RWPE2 (cell line): ENCODE measurements around the gene TMEM250.
A peak's percentile ranks its signal among the peaks of the same experiment; 100 is the strongest.

Experiments
- ATAC-seq: fragments of 200-7000 bp; cut with Tn5 transposase; 3 replicates; pipeline ENCODE4 v1.9.1; 2021; ENCODE audit warnings: low read depth
- DNase-seq: peaks from one replicate; pipeline ENCODE4 v3.0.0-alpha.2; 2020; ENCODE audit warnings: low spot score
- H3K27ac ChIP-seq: fragments of 450-650 bp; 2 replicates; pipeline ENCODE4 v1.5.1; 2017; ENCODE audit warnings: mild to moderate bottlenecking; ENCODE audit not compliant: poor library complexity, severe bottlenecking
- H3K27me3 ChIP-seq: fragments of 250-450 bp; sonication (Bioruptor Pico); 2 replicates; pipeline ENCODE4 v1.5.1; 2021; ENCODE audit warnings: mild to moderate bottlenecking, moderate library complexity; ENCODE audit not compliant: insufficient read depth, poor library complexity, severe bottlenecking
- H3K36me3 ChIP-seq: fragments of 250-450 bp; sonication (Bioruptor Pico); 2 replicates; pipeline ENCODE4 v1.5.1; 2020; ENCODE audit warnings: low read depth, mild to moderate bottlenecking, moderate library complexity
- H3K4me1 ChIP-seq: fragments of 250-450 bp; sonication (Bioruptor Pico); 2 replicates; pipeline ENCODE4 v1.5.1; 2021; ENCODE audit warnings: mild to moderate bottlenecking, moderate library complexity; ENCODE audit not compliant: insufficient read depth, poor library complexity, severe bottlenecking
- H3K4me3 ChIP-seq: fragments of 250-450 bp; sonication (Bioruptor Pico); 2 replicates; pipeline ENCODE4 v1.5.1; 2021; ENCODE audit warnings: mild to moderate bottlenecking, moderate library complexity; ENCODE audit not compliant: severe bottlenecking
- H3K9me3 ChIP-seq: fragments of 250-450 bp; sonication (Bioruptor Pico); 2 replicates; pipeline ENCODE4 v1.5.1; 2021; ENCODE audit warnings: mild to moderate bottlenecking, moderate library complexity; ENCODE audit not compliant: severe bottlenecking
- TF ChIP-seq, protein P1 (sequence below): fragments of 450-650 bp; IDR thresholded peaks from one replicate; pipeline ENCODE4 v1.5.1; 2017; ENCODE audit warnings: mild to moderate bottlenecking, moderate library complexity; ENCODE audit not compliant: poor library complexity, severe bottlenecking

Gene TMEM250

DNA sequence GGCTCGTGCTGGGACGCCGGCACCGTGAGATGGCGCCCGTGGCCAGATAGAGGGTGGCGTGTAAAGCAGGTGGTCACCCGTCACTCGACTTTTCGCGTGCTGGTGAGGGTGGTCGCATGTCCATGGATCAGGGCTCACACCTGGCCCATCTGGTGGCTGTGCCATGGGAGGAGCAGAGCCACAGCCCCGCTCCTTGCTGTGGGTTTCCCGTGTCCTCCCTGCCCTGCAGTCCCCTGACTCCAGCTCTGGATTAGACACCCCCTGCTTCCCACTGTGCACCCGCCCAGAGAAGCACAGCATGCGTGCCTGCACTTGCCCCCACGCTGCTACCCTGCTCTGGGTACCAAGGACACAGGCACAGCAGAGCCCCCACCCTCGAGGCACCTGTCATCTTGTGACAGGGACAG lies 1.8 kb upstream of the TMEM250 start:
- Histone ChIP-seq H3K36me3 (no peaks in the 10 kb centered on the region), H3K4me1 (peaks cover 6% of the 10 kb centered on the region), H3K4me3 (no peak overlapping the region), H3K9me3 (no peaks in the 10 kb centered on the region), H3K27me3 (no peaks in the 10 kb centered on the region), H3K27ac (no peak overlapping the region)
- TF ChIP-seq, protein P1, sequence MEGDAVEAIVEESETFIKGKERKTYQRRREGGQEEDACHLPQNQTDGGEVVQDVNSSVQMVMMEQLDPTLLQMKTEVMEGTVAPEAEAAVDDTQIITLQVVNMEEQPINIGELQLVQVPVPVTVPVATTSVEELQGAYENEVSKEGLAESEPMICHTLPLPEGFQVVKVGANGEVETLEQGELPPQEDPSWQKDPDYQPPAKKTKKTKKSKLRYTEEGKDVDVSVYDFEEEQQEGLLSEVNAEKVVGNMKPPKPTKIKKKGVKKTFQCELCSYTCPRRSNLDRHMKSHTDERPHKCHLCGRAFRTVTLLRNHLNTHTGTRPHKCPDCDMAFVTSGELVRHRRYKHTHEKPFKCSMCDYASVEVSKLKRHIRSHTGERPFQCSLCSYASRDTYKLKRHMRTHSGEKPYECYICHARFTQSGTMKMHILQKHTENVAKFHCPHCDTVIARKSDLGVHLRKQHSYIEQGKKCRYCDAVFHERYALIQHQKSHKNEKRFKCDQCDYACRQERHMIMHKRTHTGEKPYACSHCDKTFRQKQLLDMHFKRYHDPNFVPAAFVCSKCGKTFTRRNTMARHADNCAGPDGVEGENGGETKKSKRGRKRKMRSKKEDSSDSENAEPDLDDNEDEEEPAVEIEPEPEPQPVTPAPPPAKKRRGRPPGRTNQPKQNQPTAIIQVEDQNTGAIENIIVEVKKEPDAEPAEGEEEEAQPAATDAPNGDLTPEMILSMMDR: no peak
- no peak for DNase-seq
- no peak for ATAC-seq

DNA sequence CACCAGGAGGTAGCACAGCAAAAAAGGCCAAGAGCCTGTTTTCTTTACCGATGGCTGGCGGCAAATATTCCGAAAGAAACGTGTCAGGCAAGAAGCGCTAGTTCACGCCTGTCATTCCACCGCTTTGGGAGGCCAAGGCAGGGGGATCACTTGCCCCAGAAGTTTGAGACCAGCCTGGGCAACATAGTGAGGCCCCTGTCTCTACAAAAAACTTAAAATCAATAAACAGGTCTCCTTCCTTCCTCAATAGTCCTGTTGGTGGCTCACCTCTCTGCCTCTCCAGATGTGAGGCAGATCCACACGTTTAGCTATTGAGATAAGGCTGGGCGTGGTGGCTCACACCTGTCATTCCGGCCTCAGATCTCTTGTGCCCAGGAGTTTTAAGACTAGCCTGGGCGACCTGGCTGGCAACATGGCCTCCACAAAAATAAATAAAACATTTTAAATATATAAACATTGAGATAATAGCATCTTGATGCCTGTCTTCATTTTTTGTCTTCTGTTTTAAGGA lies 1.3 kb upstream of the TMEM250 start:
- DNase-seq (no peak), ATAC-seq (no peak)
- no peaks in the 10 kb centered on the region for H3K36me3 ChIP-seq
- peaks cover 6% of the 10 kb centered on the region for H3K4me1 ChIP-seq
- TF ChIP-seq, protein P1: no peak
- no peaks in the 10 kb centered on the region for H3K27me3 ChIP-seq
- peak overlapping the region; percentile 80 for H3K27ac ChIP-seq
- H3K4me3 ChIP-seq: peak overlapping the region; percentile 87
- no peaks in the 10 kb centered on the region for H3K9me3 ChIP-seq

DNA sequence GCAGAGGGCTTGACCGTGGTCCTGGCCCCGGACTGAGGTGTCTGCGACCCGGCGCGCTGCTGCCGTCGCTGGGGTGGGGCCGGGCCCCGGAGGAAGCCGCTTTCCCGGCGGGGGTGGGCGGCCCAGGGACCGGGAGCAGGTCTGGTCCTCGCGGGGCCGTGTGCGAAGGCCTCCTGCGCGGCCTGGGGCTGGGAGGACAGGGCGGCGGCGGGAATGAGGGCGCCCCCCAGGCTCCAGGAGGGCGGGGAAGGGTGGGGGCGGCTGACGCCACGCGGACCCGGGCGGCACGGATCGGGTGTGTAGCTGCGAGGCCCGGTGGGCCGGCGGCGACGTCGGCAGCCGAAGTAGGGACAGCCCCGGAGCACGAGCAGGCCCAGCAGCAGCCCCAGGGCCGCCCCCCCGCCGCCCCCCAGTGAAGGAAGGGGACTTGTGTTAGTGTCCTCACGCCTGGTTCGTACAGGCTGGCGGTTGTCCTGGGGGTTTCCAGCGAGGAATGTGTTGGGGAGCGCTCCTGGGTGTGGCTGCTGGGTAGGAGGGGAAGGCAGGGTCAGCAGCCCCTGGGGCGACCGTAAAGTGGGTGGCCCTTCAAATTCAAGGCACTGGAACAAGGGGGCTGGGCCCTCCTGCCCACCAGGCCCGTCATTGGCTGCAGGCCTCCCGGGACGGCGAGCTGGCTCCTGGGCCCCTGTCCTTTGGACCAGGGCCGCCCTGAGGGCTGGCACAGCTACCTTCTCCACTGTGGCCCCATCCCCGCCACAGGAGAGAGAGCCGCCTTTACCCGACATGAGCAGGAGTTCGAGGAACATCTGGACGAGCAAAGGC lies 597 bp upstream of the TMEM250 start:
- Histone ChIP-seq H3K4me1 (peaks cover 6% of the 10 kb centered on the region), H3K27ac (peak overlapping the region; percentile 80), H3K4me3 (peak overlapping the region; percentile 87), H3K36me3 (no peaks in the 10 kb centered on the region), H3K9me3 (no peaks in the 10 kb centered on the region), H3K27me3 (no peaks in the 10 kb centered on the region)
- TF ChIP-seq, protein P1: no peak
- DNase-seq: no peak
- peak; percentile 26 for ATAC-seq

DNA sequence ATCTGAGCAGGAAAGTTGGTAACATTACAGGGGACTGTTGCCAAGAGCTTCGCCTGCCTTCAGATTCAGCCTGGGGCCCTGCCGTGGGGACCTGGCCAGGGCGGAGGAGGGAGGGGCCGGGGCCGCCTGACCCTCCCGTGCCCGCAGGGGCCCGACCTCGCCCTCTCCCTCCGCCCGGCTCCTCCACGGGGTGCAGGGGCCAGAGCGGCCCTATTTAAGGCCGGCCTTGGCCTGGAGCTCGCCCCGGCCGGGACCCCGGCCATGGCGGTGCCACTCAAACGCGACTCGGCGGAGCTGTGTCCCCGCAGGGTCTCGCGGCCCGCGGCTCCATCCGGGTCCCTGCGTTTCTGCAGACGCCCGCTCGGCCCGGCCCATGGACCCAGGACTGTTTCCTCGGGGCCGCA lies 757 bp downstream of the TMEM250 start:
- Histone ChIP-seq H3K36me3 (no peaks in the 10 kb centered on the region), H3K4me3 (peak overlapping the region; percentile 87), H3K27me3 (no peaks in the 10 kb centered on the region), H3K27ac (peak overlapping the region; percentile 80), H3K4me1 (peaks cover 6% of the 10 kb centered on the region), H3K9me3 (no peaks in the 10 kb centered on the region)
- TF ChIP-seq, protein P1: no peak
- 0 out of 3 replicates have a peak, but pooled peaks have one; percentile 2 for ATAC-seq
- no peak for DNase-seq
